ENCODE results near the gene TIAM1.

- TF ChIP-seq CTCF (IDR thresholded peaks at IDR 0.05; ENCODE audit: insufficient read depth, low read depth, low read length) (no peak), EZH2 (IDR thresholded peaks at IDR 0.05; ENCODE audit: insufficient read depth, low read length) (no peak)
Measured at GRCh38 chr21:31162827-31163226, 181.2 kb downstream of the TIAM1 start.
